Hair follicular keratinocyte (primary cell): ENCODE results near the gene TMEM209. TPM values are rescaled to one million over a fixed set of nuclear protein-coding genes. Genes with fewer than 3 reads are reported as not detected.

Experiments used
- total RNA-seq: library from RNA; depleted of rRNA; stranded (reverse); fragments of >200 nt; gene quantifications from 2 replicates; pipeline ENCODE4 v1.2.3, GENCODE V29; 2015

TMEM209 gene
- total RNA-seq: 14.4 and 15.1 TPM in 2 replicates

DNA sequence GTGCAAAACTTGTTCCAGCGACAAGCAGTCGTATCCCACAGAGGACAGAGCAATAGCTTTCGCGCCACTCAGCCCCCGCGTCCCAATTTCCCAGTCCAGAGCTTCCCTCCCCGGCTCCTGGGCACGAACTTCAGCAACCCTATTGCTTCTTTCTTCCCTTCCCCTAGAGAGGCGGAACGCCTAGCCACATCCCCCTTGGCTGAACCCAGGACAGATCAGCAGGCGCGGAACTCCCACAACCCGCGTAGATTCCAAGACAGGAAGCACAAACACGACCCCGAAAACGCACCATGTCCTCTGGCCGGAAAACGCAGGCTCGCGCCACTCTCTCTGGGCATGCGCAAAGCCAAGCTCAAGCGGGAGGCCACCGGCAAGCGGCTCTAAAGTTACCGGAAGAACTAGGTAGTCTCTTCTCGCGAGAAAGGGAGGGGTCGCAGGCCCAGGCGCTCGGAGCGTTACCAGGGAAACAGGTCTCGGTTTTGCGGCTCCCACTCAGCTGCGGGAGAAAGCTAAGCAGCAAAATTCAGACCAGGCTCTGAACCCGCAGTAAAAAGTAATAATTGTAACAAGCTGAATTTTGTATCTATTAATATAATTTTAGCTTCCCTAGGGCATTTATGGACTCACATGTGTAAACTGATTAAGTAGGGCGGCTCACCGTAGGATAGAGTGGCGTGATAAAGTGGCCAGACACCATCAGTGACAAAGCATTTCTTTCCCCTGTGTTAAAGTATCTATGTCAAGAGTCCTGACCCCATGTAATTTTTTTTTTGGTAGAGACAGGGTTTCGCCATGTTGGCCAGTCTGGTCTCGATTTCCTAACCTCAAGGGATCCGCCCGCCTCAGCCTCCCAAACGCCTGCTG, at the start of gene TMEM209:
Gene TMEM209, minus strand, starts transcription at position 323 of the 864 bp plus-strand sequence. Its CDS starts 31 bp downstream, at position 292.

GRCh38 chr7:130207642-130208041, 2.4 kb upstream of the TMEM209 start, which contains the start of gene SSMEM1:
Gene SSMEM1, plus strand, starts transcription at chr7:130207860. Its CDS starts 51 bp downstream, at chr7:130207911.

Other genes starting within 250 kb of the TMEM209 start
- gene ZC3HC1, start 154.0 kb downstream of the TMEM209 start, total RNA-seq: 9.8 and 17.6 TPM in 2 replicates
- 10.6 and 13.2 TPM in 2 replicates for gene KLHDC10, start 134.9 kb downstream of the TMEM209 start, total RNA-seq
- not detected in 2 replicates for gene SSMEM1, start 2.5 kb upstream of the TMEM209 start, total RNA-seq
- gene CPA2, start 61.5 kb upstream of the TMEM209 start, total RNA-seq: 0.11 TPM in 1 of 2 replicates, not detected in the other
- gene CPA4, start 87.8 kb upstream of the TMEM209 start, total RNA-seq: 3.4 and 10.8 TPM in 2 replicates
- not detected in 2 replicates for gene CPA5, start 139.4 kb upstream of the TMEM209 start, total RNA-seq
- not detected in 2 replicates for gene CPA1, start 175.1 kb upstream of the TMEM209 start, total RNA-seq
- 9.2 and 19.4 TPM in 2 replicates for gene CEP41, start 235.6 kb upstream of the TMEM209 start, total RNA-seq